Activated CD8-positive, alpha-beta memory T cell treated with anti-CD3 and anti-CD28 coated beads, Interleukin-2, amount 50 U/mL, for 24 hours (primary cell): ENCODE measurements around the gene CTNNBIP1.

ENCODE experiments used
- DNase-seq: peaks from one replicate; pipeline ENCODE4 v3.0.0-alpha.2; 2020; ENCODE audit errors: extremely low read depth

Gene CTNNBIP1

GRCh38 chr1:9853249-9853595, 56.8 kb downstream of the CTNNBIP1 start:
- no peak for DNase-seq

GRCh38 chr1:9852410-9853248, 57.4 kb downstream of the CTNNBIP1 start:
- DNase-seq, result no peak

- no peak for DNase-seq
Measured at GRCh38 chr1:9852004-9852403, 58.1 kb downstream of the CTNNBIP1 start.

GRCh38 chr1:9850442-9851162, 59.5 kb downstream of the CTNNBIP1 start:
- DNase-seq, result no peak

GRCh38 chr1:9849691-9850441, 60.2 kb downstream of the CTNNBIP1 start:
- DNase-seq, result no peak

GRCh38 chr1:9848022-9848421, 62.0 kb downstream of the CTNNBIP1 start:
- DNase-seq, result no peak

GRCh38 chr1:9847269-9847668, 62.8 kb downstream of the CTNNBIP1 start:
- no peak for DNase-seq

- no peak for DNase-seq
Measured at GRCh38 chr1:9846611-9847171, 63.4 kb downstream of the CTNNBIP1 start.

GRCh38 chr1:9845914-9846313, 64.2 kb downstream of the CTNNBIP1 start:
- DNase-seq, result no peak

- no peak for DNase-seq
Measured at GRCh38 chr1:9844756-9845155, 65.3 kb downstream of the CTNNBIP1 start.

- no peak for DNase-seq
Measured at GRCh38 chr1:9844106-9844505, 66.0 kb downstream of the CTNNBIP1 start.

GRCh38 chr1:9843576-9843945, 66.5 kb downstream of the CTNNBIP1 start:
- no peak for DNase-seq

- DNase-seq, result no peak
Measured at GRCh38 chr1:9842781-9843575, 67.1 kb downstream of the CTNNBIP1 start.

- no peak for DNase-seq
Measured at GRCh38 chr1:9842073-9842711, 67.9 kb downstream of the CTNNBIP1 start.

GRCh38 chr1:9841460-9841859, 68.6 kb downstream of the CTNNBIP1 start:
- DNase-seq, result no peak

- no peak for DNase-seq
Measured at GRCh38 chr1:9840176-9840575, 69.9 kb downstream of the CTNNBIP1 start.

GRCh38 chr1:9838946-9839345, 71.1 kb downstream of the CTNNBIP1 start:
- no peak for DNase-seq

GRCh38 chr1:9836632-9836960, 73.5 kb downstream of the CTNNBIP1 start:
- no peak for DNase-seq

- no peak for DNase-seq
Measured at GRCh38 chr1:9835758-9836631, 74.1 kb downstream of the CTNNBIP1 start.

GRCh38 chr1:9835404-9835757, 74.7 kb downstream of the CTNNBIP1 start:
- no peak for DNase-seq
